Activated CD8-positive, alpha-beta memory T cell treated with anti-CD3 and anti-CD28 coated beads for 48 hours (primary cell): ENCODE results near the gene EVI5L.
"Not testable (repeated sequence)": the region's sequence is repeated elsewhere in the genome, so short reads cannot be mapped to it uniquely, and the experiment has no call there.

Experiments
- DNase-seq, 3 experiments: peaks; one replicate each; pipeline ENCODE4 v3.0.0-alpha.2; 2020; ENCODE audit warnings: low read depth in 2 of 3, low spot score in 2 of 3

The EVI5L gene

GRCh38 chr19:7816040-7816439 lies 14.0 kb upstream of the EVI5L start:
- not testable (repeated sequence) for DNase-seq

DNA sequence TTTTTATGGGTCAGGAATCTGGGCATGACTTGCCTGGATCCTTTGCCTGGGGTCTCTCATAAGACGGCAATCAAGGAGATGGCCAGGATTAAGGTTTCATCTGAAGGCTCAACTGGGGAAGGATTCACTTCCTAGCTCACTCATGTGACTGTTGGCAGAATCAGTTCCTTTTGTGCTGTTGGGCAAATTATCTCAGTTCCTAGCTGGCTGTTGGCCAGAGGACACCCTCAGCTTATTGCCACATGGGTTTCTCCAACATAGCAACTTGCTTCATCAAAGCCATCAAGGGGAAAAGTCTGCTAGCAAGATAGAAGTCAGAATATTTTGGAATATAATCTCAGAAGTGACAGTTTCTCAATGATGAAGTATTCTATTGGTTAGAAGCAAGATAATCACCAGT lies 12.2 kb upstream of the EVI5L start:
- no peak for DNase-seq

GRCh38 chr19:7818806-7819205 lies 11.2 kb upstream of the EVI5L start:
- no peak for DNase-seq

DNA sequence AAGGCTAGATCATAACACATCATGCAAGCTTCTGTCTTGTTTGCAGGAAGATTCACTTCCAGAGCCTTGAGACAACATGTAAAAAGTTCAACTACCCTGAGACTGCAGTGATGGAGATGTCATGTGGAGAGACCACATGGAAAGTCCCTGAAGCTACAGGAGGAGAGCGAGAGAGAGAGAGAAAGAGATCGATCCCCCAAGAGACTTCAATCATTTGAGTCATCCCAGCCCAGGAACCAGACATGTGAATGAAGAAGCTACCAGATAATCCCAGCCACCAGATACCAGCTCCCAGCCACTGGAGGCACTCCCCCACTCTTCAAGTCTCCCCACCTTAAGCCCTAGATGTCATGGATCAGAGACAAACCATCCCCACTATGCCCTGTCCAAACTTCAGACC lies 10.7 kb upstream of the EVI5L start:
- no peak for DNase-seq

DNA sequence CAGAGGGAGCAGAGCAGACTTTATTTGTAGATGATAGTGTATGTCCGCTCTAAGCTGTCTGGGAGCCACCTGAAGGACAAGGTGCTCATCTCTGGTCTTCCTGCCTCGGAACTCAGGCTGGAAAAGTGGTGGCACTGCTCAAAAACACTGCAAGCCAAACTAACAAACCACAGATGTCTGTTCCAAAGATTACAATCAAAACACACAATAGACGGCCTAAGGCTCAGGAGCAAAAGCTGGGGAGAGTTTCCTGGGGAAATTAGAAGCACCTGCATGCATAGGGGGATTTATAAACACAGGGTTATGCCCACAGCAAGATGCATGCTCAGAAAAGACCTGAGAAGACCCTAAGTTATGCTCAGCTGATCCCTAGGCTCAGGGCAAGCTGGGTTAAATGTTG lies 9.4 kb upstream of the EVI5L start:
- DNase-seq: no peak

GRCh38 chr19:7822910-7823515 lies 7.0 kb upstream of the EVI5L start:
- DNase-seq: no peak

- DNase-seq: no peak
Observed at GRCh38 chr19:7823686-7824301, 6.2 kb upstream of the EVI5L start.

GRCh38 chr19:7829166-7829520 lies 875 bp upstream of the EVI5L start:
- no peak for DNase-seq

DNA sequence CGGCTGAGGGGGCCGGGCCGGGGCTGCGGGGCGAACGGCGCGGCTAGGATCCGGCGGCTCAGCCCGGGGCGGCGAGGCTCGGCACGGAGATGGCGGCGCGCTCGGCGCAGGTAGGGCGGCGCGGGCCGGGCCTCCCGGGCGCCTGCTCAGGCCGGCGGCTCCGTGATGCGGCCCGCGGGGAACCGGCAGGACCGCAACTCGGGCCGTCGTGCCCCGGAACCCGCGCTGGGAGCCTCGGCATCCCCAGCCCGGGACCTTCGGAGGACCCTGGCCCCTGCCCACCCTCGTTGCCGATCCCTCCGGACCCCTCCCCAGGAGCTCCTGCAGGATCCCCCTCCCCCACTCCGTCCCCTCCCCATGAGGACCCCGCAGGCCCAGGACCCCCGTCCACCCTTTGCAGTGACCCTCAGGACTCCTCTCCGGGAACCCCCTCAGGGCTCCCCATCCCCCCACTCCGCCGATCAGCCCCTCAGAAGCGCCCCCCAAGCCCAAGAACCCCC lies 304 bp downstream of the EVI5L start:
- DNase-seq: no peak

- DNase-seq: no peak
Observed at GRCh38 chr19:7830823-7831222, 805 bp downstream of the EVI5L start.

DNA sequence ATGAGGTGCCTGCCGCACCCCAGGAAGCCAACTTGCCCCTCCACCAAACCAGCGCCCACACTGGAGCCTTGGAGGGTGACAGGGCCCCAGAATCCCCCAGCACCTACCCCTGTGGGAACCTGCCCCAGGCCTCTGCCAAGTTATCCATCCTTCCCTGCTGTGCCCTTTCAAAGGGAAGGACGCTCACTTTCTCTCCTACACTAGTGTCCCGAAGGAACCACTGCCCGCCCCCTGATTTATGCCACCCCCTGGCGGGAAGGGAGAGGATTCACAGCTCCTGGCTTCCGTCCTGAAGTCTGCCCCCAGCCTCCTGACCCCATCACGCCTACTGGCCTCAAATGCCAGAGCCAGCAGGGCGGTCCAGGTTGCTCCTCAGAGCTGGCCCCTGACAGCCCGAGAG lies 1.4 kb downstream of the EVI5L start:
- DNase-seq: no peak

DNA sequence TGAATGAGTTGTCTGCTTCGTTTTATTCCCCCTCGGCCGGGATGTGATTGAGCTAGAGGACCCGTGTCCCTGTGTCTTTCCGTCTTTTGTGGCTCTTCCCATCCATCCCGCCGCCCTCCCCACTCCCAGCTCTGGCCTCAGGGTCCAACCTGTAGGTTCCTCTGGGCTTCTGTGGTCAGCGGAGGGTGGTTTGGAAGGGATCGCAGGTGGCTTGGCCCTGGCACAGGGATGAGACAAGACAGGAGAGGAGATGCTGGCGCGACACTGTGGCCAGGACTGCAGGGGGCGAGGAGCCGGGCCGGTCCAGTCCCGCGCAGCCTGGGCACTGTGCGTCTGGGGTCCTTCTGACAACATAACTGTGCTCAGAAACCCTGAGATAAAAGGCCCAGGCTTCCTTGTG lies 2.0 kb downstream of the EVI5L start:
- no peak for DNase-seq

DNA sequence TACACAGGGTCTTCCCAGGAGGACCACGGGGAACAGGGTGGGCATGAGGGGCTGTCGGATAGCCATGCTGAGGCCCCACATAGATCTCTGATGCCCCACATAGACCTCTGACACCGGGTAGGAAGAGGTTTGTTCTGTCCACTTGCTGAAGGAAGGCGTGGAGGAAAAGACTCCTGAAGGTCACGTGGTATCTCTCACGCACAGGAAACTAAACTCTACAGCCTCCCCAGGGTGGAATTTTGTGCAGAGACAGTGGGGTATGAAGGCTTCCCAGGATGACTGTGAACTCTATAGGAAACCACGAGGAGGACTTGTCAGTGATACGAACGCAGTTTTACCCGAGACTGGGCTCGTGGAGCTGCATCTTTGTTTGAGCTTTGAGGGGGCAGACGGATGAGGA lies 2.8 kb downstream of the EVI5L start:
- DNase-seq: no peak

GRCh38 chr19:7833225-7834099 lies 3.4 kb downstream of the EVI5L start:
- no peak for DNase-seq

DNA sequence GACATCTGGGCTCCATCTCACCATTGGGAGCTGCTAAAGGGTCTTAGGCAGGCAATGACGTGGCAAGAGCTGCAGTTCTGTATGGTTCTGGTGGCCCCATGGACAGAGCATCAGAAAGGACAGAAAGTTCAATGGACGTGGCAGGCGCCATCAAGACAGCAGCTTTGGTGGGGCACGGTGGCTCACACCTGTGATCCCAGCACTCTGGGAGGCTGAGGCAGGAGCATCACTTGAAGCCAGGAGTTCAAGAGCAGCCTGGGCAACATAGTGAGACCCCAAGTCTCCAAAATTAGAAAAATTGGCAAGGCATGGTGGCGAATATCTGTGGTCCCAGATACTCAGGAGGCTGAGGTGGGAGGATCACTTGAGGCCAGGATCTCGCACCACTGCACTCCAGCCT lies 9.5 kb downstream of the EVI5L start:
- no peak for DNase-seq

DNA sequence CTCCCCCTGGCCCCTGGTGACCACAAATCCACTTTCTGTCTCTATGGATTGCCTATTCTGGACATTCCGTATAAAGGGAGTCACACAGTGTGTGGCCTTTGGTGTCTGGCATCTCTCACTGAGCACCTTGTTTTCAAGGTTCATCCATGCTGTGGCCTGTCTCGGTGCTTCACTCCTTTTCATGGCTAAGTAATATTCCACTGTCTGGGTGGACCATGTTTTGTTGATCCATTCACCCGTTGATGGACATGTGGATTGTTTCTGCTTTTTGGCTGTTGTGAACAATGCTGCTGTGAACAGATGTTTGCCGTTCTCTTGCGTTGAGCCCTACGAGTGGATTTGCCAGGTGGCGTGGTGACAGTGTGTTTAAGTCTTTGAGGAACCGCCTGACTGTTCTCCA lies 10.6 kb downstream of the EVI5L start:
- no peak for DNase-seq

- no peak for DNase-seq
Observed at GRCh38 chr19:7841751-7842660, 12.0 kb downstream of the EVI5L start.

DNA sequence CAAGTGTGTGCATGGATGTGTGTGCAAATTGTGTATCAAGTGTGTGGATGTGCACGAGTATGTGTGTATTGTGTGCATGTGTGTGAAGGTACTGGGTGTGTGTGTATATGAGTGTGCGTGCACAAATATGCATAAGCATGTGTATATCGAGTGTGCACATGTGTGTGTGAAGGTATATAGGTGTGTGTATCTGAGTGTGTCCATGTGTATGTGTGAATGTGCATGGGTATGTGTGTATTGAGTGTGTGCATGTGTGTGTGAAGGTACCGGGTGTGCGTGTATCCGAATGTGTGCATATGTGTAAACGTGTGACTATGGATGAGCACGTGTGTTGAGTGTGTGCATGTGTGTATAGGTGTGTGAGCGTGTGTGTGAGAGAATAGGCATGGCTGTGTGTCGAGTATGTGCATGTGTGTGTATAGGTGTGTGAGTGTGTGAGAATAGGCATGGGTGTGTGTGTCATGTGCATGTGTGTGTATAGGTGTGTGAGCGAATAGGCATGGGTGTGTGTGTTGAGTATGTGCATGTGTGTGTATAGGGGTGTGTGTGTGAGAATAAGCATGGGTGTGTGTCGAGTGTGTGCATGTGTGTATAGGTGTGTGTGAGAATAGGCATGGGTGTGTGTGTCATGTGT lies 12.8 kb downstream of the EVI5L start:
- no peak for DNase-seq

DNA sequence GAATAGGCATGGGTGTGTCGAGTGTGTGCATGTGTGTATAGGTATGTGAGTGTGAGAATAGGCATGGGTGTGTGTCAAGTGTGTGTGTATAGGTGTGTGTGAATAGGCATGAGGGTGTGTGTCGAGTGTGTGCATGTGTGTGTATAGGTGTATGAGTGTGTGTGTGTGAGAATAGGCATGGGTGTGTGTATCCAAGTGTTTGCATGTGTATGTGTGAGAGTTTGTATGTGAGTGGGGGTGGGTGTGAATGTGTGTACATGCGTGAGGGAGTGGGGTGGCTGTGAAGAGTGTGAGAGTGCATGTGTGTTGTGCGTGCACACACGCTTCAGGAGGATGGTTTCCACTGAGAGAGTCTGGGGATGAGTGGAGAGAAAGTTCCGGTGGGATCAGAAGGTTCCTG lies 13.5 kb downstream of the EVI5L start:
- no peak for DNase-seq

- no peak for DNase-seq
Observed at GRCh38 chr19:7844405-7844804, 14.4 kb downstream of the EVI5L start.

GRCh38 chr19:7844951-7845350 lies 14.9 kb downstream of the EVI5L start:
- no peak for DNase-seq
